Measurements from ENCODE around the gene PARP12.

PARP12 gene

GRCh38 chr7:139985811-139986210 lies 76.9 kb downstream of the PARP12 start:
- TF ChIP-seq, protein P1, sequence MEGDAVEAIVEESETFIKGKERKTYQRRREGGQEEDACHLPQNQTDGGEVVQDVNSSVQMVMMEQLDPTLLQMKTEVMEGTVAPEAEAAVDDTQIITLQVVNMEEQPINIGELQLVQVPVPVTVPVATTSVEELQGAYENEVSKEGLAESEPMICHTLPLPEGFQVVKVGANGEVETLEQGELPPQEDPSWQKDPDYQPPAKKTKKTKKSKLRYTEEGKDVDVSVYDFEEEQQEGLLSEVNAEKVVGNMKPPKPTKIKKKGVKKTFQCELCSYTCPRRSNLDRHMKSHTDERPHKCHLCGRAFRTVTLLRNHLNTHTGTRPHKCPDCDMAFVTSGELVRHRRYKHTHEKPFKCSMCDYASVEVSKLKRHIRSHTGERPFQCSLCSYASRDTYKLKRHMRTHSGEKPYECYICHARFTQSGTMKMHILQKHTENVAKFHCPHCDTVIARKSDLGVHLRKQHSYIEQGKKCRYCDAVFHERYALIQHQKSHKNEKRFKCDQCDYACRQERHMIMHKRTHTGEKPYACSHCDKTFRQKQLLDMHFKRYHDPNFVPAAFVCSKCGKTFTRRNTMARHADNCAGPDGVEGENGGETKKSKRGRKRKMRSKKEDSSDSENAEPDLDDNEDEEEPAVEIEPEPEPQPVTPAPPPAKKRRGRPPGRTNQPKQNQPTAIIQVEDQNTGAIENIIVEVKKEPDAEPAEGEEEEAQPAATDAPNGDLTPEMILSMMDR (IDR thresholded peaks at IDR 0.05), result no peak

GRCh38 chr7:139984642-139985539 lies 77.9 kb downstream of the PARP12 start:
- TF ChIP-seq, protein P1 (IDR thresholded peaks at IDR 0.05), result no peak

DNA sequence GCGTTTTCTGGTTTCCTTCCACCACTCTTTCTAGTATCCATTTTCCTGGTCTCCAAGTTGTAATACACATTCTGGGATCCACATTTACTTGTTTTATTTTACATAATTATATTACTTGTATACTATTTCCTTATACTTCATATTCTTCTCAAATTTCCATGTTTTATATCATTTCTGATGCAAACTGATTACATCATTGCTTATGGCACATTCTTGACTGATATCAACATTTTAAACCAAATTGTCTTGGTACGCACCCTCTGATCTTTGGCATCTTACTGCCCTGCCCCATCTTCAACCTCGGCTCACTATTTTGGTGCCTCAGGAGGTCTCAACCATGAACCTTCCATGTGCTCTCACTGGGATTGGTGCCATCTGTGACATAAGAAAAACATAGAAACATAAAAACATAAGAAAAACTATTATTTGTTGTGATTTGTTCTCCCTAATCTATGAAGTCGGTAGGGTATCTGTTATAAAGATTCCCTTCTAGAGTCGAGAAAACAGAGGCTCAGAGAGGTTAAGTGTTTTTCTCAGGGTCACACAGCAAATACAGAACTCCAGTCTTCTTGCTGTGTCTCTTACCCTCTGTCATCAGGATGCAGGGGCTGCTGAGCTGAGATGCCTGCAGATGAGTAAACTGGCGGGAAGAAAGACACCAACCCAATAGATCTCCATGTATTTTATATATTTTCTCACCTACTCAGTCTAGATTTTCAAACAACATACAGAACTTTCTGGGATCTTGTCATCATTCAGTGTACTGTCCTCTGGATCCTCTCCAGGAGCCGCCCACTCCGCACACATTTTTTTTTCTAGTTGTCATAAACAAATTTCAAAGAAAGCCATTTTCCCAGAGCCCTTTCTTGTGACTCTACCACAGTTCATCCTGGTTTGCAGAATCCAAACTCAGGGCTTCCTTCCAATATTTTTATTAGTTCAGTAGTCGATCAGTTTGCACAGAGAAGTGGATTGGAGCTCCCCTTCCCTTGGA lies 79.5 kb downstream of the PARP12 start:
- TF ChIP-seq, protein P1 (IDR thresholded peaks at IDR 0.05), result no peak

DNA sequence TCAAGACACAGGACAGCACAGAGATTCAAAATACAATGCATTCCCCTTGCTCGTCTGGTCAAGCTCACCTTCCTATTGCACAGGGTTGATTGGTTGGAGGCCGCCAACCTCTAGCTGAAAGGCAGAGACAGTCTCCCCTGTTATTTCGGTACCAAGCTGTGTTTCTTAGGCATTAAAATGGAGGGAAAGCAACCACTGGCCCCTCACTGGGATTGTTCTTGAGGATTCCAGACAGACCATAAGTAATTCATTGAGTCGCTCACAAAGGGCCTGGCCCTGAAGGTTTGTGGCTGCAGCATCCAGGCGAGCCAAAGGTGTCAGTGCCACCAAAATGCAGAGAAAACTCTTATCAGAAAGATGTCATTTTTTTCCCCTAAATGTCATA lies 81.2 kb downstream of the PARP12 start:
- TF ChIP-seq, protein P1 (IDR thresholded peaks at IDR 0.05), result no peak

DNA sequence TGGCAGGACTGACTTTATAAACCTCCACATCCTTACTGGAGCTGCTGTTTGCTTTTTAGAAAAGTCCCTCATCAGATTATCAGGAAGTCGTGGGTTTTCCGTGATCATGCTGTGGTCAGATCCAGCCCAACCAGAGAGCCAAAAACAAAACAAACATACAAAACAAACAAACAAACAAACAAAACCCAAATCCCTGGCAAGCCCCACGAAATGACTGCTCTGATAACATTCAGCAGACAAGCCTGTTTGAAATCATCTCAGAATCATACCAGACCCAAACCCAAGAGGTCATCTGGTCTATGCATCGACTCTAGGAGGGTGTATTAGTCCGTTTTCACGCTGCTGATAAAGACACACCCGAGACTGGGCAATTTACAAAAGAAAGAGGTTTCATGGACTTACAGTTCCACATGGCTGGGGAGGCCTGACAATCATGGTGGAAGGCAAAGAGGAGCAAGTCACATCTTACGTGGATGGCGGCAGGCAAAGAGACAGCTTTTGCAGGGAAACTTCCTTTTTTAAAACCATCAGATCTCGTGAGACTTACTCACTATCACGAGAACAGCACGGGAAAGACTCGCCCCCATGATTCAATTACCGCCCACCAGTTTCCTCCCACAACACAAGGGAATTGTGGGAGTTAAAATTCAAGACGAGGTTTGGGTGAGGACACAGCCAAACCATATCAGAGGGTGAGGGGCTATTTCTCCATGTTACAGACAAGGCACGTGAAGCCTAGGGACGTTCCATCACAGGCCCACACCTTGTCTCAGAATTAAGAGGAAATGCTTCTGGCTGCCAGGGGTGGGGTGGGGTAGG lies 85.7 kb downstream of the PARP12 start:
- TF ChIP-seq, protein P1 (IDR thresholded peaks at IDR 0.05), result no peak

- TF ChIP-seq, protein P1 (IDR thresholded peaks at IDR 0.05), result no peak
Measured at GRCh38 chr7:139976055-139976837, 86.5 kb downstream of the PARP12 start.

Measured in LNCAP (cell line).